OCI-LY3 (cell line): Measurements from ENCODE around the gene SLC25A23.

ENCODE experiments used
- CTCF ChIP-seq: fragments of 200-600, 300-600 bp; sonication (generic); IDR thresholded peaks from 2 replicates; pipeline ENCODE4 v1.5.1; 2014; ENCODE audit warnings: antibody characterized with exemption, low read length, low read depth
- EZH2phosphoT487 ChIP-seq: fragments of 200-600 bp; shearing (Covaris generic); IDR thresholded peaks from 2 replicates; pipeline ENCODE4 v1.6.1; 2018; ENCODE audit warnings: antibody characterized with exemption, mixed run types, low read depth

- no peak for TF ChIP-seq CTCF
- no peak for TF ChIP-seq EZH2phosphoT487
Observed at GRCh38 chr19:6459262-6460098, at the start of gene SLC25A23.
